Left colon (tissue), 2 donors: Measurements from ENCODE around the gene PAM16. TPM values are rescaled to one million over a fixed set of nuclear protein-coding genes. Genes with fewer than 3 reads are reported as not detected.
"Not testable (repeated sequence)": the region's sequence is repeated elsewhere in the genome, so short reads cannot be mapped to it uniquely, and the experiment has no call there.

Experiments
- ATAC-seq: fragments of 200-7000 bp; cut with Tn5 transposase; one replicate; pipeline ENCODE4 v1.9.1; 2020; ENCODE audit warnings: mild to moderate bottlenecking, moderate library complexity
- DNase-seq, 2 donors: peaks; one replicate each; pipeline ENCODE4 v3.0.0-alpha.2; 2020
- intact Hi-C, 2 donors: fragments of 100-400 bp; cut with DNase I in 1 of 2; cut with micrococcal nuclease in 1 of 2; formaldehyde crosslinking; loops; one replicate each; pipeline versions ENCODE4 v1.11.2 to v1.14.0; 2022; cut with DNase I, micrococcal nuclease
- long read RNA-seq: library from polyadenylated mRNA; unstranded; transcript quantifications from one replicate; pipeline ENCODE4 v2.0.0, GENCODE V29; 2021
- total RNA-seq, 2 donors: library from RNA; stranded (reverse); fragmentation: NEBNext Ultra II Directional; extraction: Animal tissue kit (Norgen Biotek cat#: 25700); gene quantifications; one replicate each; pipeline ENCODE4 v1.2.1, GENCODE V29; 2021
- donor health status: DM: no; HTN: no; CAD: no.
- donor health status: DM: yes; HTN: yes; CAD: no.

PAM16 gene
- 10 to 100 TPM; 26.9 to 31.8 TPM for total RNA-seq
- long read RNA-seq, partial matches to known transcripts: 0 of 8 reads
- long read RNA-seq, other reads (novel, unspliced or antisense): 2 of 8 reads

DNA sequence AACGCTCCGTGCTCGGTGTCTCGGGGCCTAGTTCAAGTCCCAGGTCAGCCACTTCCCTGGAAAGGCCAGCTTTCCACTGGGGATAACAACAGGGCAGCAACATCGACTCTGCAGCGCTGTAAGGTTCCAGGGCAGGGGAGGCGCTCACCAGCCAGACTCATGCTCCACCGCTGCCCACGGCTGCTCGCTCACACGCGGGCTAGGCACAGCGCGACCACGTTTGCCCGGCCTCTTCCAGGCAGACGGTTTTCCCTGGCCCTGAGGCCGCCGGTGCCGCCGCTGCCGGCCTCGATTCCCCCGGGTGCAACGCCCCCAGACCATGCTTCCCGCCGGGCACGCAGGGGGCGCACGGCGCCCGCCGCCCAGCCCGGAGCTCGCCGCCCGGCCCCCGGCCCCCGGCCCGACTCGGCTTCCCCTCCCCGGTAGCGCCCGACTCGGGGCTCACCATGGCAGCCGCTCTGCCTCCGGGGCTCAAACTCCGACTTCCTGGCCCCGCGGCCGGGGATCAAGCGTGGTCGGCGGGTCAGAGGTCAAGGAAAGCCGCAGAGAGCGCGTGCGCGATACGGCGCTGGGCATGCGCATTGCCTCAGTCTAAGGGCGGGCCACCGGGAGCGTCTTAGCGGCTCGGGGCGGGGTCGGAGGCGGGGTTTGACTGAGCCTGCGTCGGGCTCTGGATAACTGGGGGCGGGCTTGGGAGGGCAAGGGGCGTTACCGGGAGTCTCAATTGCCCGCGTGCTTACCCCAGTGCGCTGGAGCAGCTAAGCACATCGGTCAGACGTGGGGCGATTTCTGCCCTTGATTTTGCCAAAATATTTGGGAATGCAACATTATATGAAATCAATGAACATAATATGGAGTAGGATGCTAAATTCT is at the start of gene PAM16:
PAM16 (minus strand) TSS at position 535 of the 873 bp plus-strand sequence; CDS start at position 448, 87 bp downstream.
- DNase-seq (peak; percentile 96 to 99), ATAC-seq (peak; percentile 92)
- intact Hi-C loops: no loop called here

DNA sequence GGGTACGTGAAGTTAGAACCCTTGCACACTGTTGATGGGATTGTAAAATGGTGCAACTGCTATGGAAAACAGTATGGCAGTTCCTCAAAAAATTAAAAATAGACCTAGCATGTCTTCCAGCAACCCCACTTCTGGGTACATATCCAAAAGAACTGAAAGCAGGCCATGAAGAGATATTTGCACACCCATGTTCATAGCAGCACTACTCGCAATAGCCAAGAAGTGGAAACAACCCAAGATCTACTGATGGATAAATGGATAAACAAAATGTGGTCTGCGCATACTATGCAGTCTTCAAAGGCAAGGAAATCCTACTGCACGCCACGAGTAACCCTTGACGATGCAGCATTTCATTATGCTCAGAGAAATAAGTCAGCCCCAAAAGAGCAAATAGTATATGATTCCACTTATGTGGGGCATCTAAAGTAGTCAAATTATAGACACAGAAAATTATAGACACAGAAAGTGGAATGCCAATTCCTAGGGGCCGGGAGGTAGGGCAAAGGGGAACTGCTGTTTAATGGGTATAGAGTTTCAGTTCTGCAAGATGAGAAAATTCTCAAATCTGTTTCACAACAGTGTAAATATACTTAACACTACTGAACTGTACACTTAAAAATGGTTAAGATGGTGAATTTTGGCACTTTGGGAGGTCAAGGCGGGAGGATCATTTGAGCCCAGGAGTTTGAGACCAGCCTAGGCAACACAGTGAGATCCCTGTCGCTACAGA is 48.0 kb upstream of the PAM16 start:
- intact Hi-C loops: no loop called here
- DNase-seq: no peak
- no peak for ATAC-seq

DNA sequence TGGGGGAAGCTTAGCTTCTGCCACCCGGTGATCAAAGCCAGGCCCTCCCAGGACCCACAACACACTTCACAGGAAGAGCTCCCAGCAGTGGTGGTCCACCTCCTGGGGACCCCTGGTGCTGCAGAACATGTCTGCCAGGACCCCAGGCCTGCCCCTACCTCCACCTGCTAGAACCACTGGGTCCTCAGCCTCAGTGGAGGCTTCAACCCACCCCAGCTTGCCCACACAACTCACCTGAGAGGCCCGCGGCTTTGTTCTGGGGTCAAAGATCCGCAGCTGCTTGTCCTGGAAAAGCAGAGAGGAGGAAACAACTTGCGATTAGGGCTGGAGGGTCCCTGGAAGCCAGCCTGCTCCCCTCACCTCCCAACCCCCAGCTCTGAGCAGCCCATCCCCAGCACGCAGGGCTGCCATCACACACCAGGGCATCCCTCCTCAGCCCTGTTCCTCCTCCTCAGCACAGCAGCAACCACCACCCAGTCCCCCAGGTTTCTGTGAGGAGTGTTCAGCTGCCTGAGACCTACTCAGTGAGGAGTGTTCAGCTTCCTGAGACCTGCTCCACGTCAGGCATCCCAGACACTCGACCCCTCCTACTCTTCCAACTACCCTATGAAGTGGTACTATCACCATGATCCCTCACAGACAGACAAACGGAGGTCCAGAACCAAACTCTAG is 44.1 kb upstream of the PAM16 start:
- ATAC-seq (no peak), DNase-seq (no peak)

DNA sequence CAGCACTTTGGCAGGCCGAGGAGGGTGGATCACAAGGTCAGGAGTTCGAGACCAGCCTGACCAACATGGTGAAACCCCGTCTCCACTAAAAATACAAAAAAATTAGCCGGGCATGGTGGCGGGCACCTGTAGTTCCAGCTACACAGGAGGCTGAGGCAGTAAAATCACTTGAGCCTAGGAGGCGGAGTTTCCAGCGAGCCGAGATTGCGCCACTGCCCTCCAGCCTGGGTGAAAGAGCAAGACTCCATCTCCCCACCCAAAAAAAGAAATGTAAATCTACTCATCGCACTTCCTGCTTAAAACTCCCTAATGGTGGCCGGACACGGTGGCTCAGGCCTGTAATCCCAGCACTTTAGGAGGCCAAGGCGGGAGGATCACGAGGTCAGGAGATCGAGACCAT is 42.7 kb upstream of the PAM16 start:
- ATAC-seq, intact Hi-C loops: not testable (repeated sequence)

More for the DNA sequence above, 44.1 kb upstream of the PAM16 start:
- intact Hi-C loops: no loop called here

DNA sequence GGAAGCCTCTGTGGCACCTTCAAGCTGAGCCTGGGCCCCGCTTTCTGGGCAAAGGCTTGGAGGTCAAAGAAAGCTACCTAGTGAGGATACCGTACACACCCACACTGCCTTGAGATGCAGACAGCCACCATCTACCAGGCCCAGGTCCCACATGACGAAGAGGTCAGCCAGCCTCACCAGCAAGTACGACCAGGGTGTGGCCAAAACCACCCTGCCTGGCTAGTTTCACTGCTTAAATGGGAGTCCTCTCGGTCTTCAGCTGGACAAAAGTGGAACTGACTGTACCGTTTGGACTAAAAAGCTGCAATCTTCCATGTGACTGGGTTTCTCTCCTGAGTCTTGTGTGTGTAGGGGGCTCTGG is 42.1 kb upstream of the PAM16 start:
- intact Hi-C loops: no loop called here
- ATAC-seq: peak; percentile 23
- no peak for DNase-seq

More for the DNA sequence above, 42.7 kb upstream of the PAM16 start:
- DNase-seq: not testable (repeated sequence)

DNA sequence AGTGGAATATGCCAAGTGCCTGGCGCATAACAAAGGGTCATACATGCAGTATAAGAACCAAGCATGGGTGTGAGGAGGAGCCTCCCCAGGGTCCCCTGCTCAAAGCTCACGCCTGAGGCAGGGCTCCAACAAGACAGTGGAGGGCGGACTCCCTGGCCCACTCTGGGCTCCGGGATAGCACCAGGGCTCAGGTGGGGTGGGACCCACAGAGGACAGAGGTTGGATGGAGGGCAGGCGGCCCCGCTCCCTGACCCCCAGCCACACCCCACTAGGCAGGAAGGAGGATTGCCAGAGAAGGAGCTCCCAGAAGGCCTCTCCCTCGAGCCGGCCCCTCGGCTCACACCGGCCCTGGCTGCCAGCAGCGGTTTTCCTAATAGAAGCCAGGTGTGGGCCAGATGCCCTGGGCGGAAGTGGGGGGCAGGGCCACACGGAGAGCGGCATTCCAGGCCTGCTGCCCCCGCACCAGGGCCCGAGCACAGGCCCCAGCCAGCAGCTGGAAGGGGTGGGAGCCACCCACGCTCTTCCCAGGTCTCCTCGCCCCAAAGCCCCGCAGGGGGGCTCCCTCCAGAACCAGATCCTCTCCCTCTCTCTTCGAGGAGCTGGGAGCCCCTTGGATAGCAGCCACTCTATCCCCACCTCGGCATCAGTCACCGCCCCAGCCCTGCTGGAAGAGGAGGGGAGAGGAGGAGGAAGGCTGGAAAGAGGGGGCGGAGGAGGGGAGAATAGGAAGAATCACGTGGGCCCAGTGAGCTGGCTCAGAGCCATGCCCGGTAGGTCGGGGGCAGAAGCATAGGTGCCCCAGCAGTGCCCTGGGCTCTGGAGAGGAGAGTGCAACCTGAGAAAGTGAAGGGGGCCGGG is 41.5 kb upstream of the PAM16 start:
- intact Hi-C loops: no loop called here
- ATAC-seq: no peak

DNA sequence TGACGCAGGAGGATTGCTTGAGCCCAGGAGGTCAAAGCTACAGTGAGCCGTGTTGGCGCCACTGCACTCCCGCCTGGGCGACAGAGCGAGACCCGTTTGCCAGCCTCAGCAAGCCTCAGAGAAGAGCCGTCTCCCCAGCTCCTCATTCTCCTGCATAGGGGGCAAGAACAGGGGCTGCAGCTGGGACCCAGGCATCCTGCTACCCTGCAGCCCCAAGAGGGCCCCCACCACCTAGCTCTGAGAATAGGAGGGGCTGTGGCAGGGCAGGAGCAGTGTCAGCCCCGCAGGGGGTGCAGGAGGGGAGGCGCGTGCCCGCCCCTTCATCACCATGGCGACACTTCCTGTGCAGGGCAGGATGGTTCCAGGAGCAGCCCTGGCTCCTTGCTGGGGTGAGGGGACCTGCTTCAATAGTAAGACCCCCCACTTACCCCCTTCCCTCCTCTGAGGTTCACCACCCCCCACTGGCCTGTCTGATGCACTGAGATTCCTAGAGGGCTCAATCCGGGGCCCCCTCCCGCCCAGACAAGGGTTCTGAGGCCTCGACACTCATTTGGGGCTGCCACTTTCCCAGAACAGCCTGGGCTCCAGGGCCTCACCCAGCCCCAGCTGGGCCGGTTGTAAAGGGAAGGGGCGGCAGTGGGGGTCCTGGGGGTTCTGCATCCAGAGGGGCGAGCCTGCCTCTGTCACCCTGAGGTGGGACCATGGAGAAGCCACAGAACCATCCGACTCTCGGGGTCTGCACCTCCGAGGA is 40.7 kb upstream of the PAM16 start:
- intact Hi-C loops: no loop called here
- DNase-seq: no peak
- ATAC-seq: no peak

More for the DNA sequence above, 41.5 kb upstream of the PAM16 start:
- DNase-seq: no peak

DNA sequence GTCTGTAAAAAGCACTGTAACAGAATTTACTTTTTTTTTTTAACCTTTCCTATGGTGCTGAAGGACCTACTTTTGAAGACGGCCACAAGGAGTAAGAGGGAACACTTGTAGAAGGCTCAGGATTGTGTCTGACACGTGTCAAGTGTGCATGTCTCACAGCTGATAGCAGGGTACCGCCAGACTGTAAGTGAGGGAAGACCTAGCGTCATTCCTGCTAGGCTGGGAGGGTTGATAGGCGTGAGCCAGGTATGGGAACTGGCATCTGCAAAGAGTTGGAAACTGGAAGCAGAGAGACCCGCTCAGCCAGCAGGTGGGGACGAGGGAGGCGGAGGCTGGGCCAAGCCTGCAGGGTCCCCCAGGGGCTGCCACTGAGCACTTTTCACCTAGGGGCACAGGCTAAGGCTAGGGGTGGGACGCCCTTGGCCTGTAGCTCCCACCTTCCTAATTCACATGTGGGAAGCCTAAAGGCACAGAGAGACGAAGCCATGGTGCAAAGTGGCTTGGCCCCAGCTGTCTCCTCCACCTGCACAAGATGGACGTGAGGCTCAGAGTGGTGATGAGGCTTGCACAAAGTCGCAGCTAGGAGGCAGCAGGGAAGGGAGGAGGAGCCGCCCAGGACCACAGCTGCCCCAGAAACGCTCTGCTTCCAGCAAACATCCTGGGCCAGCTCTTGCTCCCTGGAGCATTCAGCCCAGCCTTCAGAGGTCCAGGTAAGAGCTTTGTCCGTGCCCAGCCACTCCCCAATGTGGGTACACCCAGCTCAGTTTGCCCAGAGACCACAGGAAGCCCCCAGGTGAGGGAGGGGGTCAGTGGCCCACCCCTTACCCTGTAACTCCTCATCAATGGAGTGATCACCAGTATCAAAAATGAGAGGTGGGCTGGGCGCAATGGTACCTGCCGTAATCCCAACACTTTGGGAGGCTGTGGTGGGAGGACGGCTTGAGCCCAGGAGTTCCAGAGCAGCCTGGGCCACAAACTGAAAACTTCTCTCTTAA is 39.4 kb upstream of the PAM16 start:
- no peak for ATAC-seq
- DNase-seq: no peak
- intact Hi-C loops: no loop called here

DNA sequence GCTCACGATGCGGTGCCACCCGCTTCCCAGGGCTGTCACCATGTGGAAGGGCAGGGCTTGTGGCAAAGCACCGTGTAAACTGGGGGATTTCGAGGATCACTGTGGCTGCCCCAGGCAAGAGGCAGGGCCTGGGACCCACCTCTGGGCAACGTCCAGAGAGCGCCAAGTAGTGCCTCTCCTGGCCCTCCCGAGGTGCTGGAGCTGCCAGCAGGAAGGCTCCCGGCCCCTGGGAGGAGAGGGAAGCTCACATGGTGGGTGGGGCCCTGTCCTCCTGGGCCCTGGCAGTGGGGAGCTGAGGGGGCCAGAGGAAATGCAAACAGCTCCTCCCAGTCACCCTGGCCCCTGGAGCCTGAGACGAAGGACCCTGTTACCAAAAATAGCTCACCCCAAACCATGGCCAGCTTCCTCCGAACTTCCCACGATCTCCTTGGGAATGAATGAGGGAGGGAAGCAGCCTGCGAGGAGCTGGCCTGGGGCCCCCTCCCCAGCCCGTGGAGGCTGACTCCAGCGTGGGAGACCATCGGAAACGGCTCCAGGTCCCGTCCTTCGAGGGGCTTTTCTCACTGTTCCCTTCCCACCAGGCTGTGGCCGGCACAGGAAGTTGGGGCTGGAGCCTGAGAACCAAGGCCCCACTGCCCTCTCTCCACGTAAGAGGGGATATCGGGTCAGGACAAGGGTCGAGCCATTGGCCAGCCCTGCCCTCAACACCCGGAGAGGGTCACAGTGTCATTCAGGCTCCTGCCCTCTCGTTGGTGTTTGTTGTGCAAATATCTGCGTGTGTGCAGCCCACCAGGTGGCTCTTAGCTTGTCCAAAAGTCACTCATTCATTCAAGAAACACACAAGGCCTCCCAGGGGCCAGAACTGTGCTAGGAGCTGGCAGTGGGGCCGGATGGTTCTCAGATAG is 38.2 kb upstream of the PAM16 start:
- ATAC-seq (no peak), DNase-seq (no peak)
- intact Hi-C loops: no loop called here

DNA sequence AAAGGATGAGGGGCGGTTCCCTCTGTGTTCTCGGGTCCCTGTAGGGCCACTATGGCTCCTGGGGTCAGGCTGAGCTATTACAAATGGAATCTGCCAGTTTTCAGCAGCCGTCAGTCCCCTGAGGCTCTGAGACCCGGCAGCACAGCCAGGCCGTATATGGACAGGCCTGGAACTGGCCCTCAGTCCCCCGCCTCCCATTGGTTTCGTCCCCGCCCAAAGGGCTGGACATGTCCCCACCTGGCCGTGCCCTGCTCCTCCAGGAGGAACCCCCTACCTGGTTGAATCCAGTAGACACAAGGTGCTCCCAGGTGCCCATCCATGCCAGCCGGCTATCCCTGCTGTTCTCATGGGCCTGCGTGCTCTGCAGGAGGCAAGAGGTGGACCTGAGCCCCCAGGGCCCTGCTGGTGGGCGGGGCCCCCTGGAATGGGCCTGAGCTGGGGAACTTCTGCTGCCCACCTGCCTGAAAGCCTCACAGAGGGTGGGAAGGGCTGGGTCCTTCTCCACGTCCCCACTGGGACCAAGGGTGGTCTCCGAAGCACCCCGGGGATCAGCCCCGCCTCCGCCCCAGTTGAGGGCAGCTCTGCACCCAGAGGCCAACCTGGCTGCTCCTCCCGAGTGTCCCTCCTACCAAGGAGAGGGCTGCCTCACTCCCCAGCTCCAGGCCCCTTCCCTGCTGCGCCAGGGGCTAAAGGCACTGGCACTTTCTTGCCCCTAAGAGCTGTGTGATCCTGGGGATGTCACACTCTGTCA is 37.3 kb upstream of the PAM16 start:
- DNase-seq: no peak
- no peak for ATAC-seq
- intact Hi-C loops: no loop called here

DNA sequence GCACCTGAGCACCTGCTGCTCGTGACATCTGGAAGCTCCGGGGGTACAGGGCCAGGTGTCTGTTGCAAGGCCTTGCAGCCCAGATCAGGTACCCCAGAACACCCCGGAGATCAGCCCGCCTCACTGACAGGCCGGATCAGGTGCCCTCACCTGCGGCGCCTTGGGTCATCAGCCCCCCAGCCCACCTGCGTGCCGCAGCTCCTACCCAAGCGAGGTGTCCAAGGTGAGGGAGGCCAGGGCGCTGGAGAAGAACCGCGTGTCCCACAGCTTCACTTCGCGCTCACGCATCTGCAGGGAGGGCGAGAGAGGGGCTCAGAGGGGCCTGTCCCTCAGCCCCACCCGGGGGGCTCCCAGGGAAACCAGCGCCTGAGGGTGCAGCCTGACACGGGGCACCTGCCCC is 36.7 kb upstream of the PAM16 start:
- no peak for DNase-seq
- intact Hi-C loops: no loop called here
- ATAC-seq: no peak

DNA sequence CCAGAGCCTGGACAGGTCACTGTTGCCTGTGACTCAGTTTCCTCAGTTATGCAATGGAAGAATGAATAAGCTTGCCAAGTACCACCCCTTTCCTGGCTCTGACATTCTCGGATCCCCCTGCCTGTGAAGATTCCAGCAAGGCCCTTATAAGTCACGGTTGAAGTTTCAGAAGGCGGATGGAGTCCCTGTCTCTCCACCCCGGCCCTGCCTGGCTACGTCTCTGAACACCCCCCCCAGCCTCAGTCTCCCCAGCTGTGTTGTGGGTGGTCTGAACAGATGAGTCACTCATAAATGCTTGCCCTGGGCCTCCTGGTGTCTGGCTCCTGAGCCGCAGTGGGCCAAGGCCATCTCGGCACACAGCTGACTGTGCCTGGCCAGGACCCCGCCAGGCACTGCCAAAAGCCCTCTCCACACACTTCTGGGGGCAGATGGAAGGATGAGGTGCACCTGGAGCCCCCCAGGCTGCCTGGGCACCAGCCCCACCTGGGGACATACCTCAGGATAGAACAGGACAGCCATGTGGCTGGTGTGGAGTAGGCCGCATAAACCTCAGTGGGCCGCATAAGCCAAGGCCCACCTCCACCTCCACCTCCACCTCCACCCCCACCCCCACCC is 35.9 kb upstream of the PAM16 start:
- no peak for ATAC-seq
- intact Hi-C loops: no loop called here
- no peak for DNase-seq

DNA sequence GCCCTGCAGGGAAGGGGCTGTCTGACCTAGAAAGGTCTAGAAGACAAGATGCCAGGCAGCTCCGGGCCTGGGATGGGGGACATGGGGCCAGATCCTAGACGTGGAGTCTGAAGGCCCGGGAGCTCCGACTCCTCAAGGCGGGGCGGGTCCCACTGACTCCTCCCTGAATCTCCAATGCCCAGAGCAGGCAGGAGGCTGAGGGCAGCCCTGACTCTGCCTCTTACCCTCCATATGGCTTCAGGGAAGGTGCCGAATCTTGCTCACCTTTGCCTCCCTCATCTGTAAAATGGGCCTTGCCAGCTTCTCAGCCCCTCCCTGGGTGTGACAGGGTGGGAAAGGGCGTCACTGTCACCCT is 35.3 kb upstream of the PAM16 start:
- ATAC-seq (no peak), DNase-seq (no peak)
- intact Hi-C loops: no loop called here

DNA sequence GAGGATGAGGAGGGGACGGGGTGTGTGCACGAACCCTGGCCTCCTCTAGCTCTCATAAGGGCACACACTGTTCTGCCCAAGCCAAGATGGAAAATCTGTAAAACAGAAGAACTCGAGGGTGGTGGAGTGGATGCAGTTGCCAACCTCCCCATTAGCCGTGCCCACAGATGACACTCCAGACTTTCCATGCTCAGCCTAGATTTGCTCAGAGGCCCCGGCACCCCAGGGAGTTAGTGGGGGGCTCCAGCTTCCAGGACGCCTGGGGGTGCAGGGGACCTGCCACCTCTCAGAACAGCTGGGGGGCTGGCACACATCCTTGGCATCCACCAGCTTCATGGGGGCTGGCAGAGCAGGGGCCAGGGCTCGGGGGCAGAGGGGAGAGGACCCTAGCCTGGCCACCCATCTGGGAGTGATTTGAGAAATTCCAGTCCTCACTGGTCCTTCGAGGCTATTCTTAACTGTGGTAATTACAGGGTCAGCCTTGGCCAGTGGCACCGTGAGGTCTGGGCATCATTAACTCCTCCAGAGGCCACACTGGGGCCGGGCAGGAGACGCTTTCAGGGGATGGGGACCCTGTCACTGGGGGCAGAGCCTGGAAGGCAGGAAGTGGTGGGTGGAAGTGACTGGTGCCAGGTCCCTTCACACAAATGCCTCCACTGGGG is 34.8 kb upstream of the PAM16 start:
- intact Hi-C loops: no loop called here
- no peak for DNase-seq
- no peak for ATAC-seq
